ENCODE results near the gene PC. TPM values are rescaled to one million over a fixed set of nuclear protein-coding genes. Genes with fewer than 3 reads are reported as not detected.

PC gene
- total RNA-seq, 1 donor from 2014 or later: 4.7 TPM

DNA sequence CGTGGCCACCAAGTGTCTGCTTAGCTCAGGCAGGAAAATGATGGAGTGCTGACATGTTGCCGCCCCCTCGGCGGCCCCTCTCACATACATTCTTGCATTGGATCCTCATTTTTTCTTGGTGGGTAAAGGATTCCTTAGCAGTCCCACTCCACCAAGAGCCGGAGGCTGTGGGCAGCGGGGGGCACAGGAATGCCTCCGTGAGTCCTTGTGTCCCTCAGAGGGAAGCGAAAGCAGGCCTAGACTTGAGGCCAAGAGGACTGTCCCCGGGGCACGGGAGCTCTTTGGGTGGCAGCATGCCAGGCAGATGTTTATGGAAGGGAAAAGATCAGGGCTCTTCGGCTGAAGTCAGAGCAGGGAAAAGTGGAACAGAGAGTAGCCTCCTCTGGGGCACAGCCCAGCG lies 79.7 kb downstream of the PC start:
- H3K4me3 ChIP-seq (ENCODE audit: low read depth, low read length): no peak overlapping the region
- TF ChIP-seq, protein P1, sequence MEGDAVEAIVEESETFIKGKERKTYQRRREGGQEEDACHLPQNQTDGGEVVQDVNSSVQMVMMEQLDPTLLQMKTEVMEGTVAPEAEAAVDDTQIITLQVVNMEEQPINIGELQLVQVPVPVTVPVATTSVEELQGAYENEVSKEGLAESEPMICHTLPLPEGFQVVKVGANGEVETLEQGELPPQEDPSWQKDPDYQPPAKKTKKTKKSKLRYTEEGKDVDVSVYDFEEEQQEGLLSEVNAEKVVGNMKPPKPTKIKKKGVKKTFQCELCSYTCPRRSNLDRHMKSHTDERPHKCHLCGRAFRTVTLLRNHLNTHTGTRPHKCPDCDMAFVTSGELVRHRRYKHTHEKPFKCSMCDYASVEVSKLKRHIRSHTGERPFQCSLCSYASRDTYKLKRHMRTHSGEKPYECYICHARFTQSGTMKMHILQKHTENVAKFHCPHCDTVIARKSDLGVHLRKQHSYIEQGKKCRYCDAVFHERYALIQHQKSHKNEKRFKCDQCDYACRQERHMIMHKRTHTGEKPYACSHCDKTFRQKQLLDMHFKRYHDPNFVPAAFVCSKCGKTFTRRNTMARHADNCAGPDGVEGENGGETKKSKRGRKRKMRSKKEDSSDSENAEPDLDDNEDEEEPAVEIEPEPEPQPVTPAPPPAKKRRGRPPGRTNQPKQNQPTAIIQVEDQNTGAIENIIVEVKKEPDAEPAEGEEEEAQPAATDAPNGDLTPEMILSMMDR (conservative IDR thresholded peaks at IDR 0.05; ENCODE audit: low read depth, low read length): no peak
- DNase-seq (ENCODE audit: low read depth): no peak

DNA sequence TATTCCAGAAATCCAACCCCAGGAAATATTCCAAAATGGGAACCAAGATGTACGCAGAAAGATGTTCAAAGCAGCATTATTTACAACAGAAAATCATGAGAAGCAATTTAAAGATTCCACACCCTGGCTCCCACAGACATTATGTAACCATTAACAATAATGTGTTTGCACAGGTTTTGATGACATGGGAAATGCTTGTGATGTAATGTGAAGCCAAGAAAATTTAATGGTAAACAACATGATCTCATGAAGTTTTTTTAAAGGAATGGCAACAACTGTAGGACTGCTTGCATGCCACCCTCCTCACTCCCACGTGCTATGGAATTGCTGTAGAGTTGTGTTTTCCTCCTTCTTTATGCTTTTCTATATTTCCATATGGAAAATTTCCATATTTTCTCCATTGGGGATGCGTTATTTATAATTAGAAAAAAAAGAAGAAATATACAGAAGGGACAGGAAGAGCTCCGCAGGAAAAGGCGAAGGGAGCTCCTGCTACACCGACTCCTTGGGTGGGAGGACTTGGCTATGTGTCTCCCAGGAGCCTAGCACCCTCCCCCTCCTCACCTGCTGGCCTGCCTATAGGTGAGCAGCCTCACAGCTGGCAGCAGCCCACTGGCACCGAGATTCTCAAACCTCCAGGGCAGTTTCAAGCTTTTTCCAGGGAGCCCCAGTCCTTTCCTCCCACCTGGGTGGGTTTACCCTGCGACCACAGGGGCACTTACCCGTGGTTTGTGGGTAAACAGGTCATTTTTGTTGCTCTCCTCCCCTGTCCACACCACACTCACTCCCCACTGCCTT lies 80.4 kb downstream of the PC start:
- no peak for DNase-seq (ENCODE audit: low read depth)
- no peak overlapping the region for H3K4me3 ChIP-seq (ENCODE audit: low read depth, low read length)
- TF ChIP-seq, protein P1 (conservative IDR thresholded peaks at IDR 0.05; ENCODE audit: low read depth, low read length): no peak

DNA sequence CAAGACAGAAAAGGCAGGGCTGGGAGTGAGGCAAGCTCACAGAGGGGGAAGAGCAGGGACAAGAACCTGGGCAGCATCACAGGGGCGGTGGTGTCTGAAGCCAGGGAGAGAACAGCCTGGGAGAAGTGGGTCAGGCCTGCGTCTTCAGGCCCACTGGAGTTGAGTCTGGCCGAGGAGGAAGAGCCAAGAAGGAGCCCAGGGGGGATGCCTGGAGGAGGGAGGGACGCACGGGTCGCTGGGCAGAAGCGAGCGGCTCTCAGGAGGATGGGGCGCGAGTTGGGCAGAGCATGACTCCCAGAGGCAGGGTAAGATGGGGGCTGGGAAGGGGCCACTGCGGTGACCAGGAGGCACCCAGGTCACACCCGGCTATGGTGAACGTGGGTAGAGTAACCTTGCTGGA lies 82.8 kb downstream of the PC start:
- H3K4me3 ChIP-seq (ENCODE audit: low read depth, low read length): no peak overlapping the region
- no peak for DNase-seq (ENCODE audit: low read depth)
- TF ChIP-seq, protein P1 (conservative IDR thresholded peaks at IDR 0.05; ENCODE audit: low read depth, low read length): no peak

DNA sequence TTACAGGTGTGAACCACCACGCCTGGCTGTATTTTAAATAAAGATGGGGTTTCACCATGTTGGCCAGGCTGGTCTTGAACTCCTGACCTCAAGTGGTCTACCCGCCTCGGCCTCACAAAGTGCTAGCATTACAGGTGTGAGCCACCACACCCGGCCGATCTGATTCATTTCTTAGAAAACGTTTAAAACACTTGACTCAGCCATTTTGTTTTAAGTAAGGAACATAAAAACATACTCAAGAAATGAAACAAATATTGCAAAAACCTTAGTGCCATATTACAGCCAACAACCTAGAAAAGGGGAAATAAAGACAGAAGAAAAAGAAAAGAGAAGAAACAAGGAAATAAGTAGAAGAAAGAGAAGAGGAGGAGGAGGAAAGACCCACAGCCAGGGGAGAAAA lies 84.0 kb downstream of the PC start:
- H3K4me3 ChIP-seq (ENCODE audit: low read depth, low read length): no peak overlapping the region
- TF ChIP-seq, protein P1 (conservative IDR thresholded peaks at IDR 0.05; ENCODE audit: low read depth, low read length): no peak
- no peak for DNase-seq (ENCODE audit: low read depth)

DNA sequence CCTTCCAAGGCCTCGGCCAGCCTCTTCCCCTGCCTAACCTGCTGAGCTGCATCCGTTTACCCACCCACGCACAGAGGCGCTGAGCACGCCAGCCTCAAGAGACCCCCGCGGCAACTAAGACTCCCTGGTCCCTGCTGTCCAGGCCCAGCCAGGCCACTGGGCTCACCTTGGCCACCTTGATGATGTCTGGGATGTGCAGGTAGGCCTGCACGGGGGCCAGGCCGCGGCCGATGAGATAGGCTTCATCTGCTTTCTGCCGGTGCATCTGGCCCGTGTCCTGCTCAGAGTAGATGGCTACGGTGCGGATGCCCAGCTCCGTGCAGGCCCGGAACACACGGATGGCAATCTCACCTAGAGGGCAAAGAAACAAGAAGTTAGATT lies 86.7 kb downstream of the PC start:
- H3K4me3 ChIP-seq (ENCODE audit: low read depth, low read length): no peak overlapping the region
- no peak for DNase-seq (ENCODE audit: low read depth)
- TF ChIP-seq, protein P1 (conservative IDR thresholded peaks at IDR 0.05; ENCODE audit: low read depth, low read length): no peak

DNA sequence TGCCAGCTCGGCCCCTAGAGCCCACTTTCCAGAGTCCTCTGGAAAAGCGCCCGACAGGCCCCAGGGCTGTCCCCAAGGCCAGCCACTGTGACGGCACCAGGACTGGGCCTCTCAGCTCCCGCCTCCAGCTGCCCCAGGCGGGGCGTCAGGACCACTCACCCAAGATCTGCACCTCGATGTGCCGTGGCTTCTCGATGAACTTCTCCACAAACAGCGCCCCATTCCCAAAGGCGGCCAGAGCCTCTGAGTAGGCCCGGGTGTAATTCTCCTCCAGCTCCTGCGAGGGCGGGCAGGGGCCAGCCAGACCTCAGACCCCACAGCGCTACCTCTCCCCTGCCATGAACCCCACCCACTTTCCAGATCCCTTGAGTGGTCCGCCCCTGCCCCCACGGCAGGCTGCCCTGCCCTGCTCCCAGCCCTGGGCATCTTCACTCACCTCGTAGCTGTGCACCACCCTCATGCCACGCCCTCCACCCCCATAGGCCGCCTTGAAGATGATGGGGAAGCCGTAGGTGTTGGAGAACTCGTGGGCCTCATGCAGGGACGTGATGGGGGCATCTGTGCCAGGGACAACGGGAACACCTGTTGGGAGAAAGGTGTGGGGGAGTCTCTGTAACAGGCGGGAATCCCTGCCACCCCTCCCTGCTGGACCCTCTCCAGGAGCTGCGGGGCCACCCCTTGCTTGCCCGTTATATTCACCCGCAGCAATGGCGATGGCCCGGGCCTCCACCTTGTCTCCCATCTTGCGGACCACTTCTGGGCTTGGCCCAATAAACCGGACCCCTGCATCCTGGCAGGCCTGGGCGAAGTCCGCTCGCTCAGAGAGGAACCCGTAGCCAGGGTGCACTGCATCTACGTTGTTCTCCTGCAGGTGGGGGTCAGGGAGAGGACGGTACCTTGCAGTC lies 87.3 kb downstream of the PC start:
- TF ChIP-seq, protein P1 (conservative IDR thresholded peaks at IDR 0.05; ENCODE audit: low read depth, low read length): no peak
- no peak overlapping the region for H3K4me3 ChIP-seq (ENCODE audit: low read depth, low read length)
- no peak for DNase-seq (ENCODE audit: low read depth)

Data from epithelial cell of proximal tubule (primary cell).